Jurkat, Clone E6-1 (cell line): ENCODE results near the gene STS.
"Not testable (repeated sequence)": the region's sequence is repeated elsewhere in the genome, so short reads cannot be mapped to it uniquely, and the experiment has no call there.

Source experiments
- DNase-seq: peaks from one replicate; pipeline ENCODE4 v3.0.0-alpha.2; 2011; ENCODE audit warnings: low read depth, low spot score
- H3K4me3 ChIP-seq: 2 replicates; pipeline ENCODE4 v1.5.1; 2011; ENCODE audit warnings: mild to moderate bottlenecking, low read length, control low read depth, moderate library complexity

Gene STS

DNA sequence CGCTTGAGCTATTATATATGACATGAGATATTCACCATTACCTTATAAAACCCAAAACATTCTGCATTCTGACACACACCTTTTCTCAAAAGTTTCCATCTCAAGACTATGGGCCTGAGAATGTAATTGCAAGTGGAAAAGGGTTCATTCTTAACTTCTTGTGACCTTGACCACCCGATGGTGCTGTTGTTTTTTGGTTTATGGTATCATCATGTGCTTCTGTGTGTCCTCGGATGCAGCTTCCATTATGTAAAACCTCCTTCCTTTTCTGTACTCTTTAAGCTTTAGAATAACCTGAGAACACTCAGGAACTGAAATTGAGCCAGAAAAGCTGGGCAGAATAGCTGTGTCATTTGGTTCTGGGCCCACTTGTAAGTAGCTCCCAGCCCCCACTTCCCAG lies 16.7 kb downstream of the STS start:
- DNase-seq, result no peak
- no peak overlapping the region for H3K4me3 ChIP-seq

- DNase-seq, result no peak
- H3K4me3 ChIP-seq, result no peak overlapping the region
These were observed 20.9 kb downstream of the STS start for GRCh38 chrX:7168371-7168770.

- no peak for DNase-seq
- no peak overlapping the region for H3K4me3 ChIP-seq
These were observed 22.1 kb downstream of the STS start for GRCh38 chrX:7169627-7170026.

DNA sequence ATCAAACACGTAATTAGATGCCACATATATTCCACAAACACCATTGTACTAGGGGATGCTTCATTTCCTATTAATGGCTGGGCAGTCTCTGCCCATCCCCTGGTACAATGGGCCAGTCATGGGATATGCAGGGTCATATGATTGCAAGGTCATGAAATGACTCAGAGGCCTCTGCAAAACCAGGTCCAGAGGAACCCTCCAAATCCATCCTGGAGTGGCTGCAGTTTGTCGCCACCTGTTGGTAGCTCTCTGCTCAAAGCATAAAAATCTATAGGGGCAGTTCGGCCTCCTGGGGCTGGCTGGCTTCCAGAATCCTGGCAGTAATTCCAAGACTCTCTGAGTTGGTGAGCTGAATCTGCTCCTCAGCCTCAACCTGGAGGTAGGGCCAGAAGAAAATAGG lies 23.4 kb downstream of the STS start:
- no peak overlapping the region for H3K4me3 ChIP-seq
- DNase-seq, result no peak

DNA sequence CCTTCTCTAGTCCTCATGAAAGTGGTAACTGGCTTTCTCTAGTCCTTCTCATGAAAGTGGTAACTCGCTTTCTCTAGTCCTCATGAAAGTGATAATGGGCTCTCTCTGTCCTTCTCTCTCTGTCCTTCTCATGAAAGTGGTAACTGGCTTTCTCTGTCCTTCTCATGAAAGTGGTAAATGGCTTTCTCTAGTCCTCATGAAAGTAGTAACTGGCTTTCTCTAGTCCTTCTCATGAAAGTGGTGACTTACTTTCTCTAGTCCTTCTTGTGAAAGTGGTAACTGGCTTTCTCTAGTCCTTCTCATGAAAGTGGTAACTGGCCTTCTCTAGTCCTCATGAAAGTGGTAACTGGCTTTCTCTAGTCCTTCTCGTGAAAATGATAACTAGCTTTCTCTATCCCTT lies 31.3 kb downstream of the STS start:
- not testable (repeated sequence) for H3K4me3 ChIP-seq

GRCh38 chrX:7179446-7179845 lies 31.9 kb downstream of the STS start:
- DNase-seq, result no peak
- no peak overlapping the region for H3K4me3 ChIP-seq

More for the DNA sequence above, 31.3 kb downstream of the STS start:
- DNase-seq, result not testable (repeated sequence)

DNA sequence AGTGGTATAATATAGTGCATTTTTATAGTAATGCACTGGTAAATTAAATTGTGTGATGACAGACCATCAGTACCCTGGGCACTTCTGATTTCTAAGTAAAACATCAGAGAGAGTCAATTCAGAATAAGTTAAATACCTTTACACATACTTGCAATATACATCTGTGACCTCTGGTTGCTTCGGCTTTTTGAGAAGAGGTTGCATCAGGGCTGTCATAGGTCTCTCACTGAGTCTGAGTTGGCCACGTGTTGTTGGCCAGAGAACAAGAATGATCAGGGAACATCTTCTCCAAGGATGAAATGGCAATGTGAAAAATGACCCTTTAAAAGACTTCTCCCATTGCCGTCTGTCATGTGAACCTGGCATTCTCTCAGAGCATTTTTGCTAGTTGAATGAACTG lies 37.3 kb downstream of the STS start:
- no peak overlapping the region for H3K4me3 ChIP-seq
- no peak for DNase-seq

- H3K4me3 ChIP-seq, result no peak overlapping the region
- no peak for DNase-seq
These were observed 41.2 kb downstream of the STS start for GRCh38 chrX:7188672-7189071.

GRCh38 chrX:7190157-7190556 lies 42.6 kb downstream of the STS start:
- no peak for DNase-seq

DNA sequence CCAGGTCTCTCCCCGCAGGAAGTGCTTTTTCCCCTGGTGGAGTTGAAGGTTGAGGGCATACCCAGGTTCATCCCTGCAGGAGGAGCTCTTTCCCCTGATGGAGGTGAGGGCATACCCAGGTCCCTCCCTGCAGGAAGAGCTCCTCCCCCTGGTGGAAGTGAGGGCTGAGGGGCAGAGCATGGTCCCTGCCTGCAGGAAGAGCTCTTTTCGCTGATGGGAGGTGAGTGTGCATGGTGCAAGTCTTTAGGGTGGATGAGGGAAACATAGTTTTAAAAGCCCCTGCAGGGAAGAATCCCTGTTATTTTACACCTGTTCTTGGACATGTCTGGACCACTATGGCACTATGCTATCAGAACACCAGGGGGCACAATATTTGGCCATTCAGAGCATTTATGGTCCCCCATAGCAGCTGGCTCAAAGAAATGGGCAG lies 44.2 kb downstream of the STS start:
- no peak for DNase-seq
- H3K4me3 ChIP-seq, result no peak overlapping the region

More at GRCh38 chrX:7190157-7190556, 42.6 kb downstream of the STS start:
- H3K4me3 ChIP-seq, result no peak overlapping the region

DNA sequence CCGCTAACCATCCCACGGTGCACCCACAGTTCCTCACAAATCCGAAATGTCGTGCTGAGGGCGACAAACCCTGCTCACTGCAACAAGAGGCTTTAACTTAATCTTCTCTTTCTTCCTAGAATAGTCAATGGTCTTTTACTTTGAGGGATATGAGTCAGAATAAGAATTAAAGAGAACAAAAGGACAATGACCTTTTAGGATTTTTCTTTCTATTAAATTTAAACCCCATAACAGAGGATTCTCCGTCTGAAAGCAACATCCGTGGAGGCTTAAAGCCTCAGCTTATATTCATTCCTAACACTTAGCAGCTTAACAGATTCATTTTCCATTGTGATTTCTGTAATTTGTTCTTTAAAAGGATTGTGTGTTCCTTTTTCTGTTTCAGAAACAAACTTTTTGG lies 45.4 kb downstream of the STS start:
- DNase-seq, result no peak
- H3K4me3 ChIP-seq, result no peak overlapping the region

- no peak overlapping the region for H3K4me3 ChIP-seq
- DNase-seq, result no peak
These were observed 47.1 kb downstream of the STS start for GRCh38 chrX:7194606-7195005.
